Activated T-helper 2 cell treated with anti-CD3 and anti-CD28 coated beads, Interferon-gamma antibody, Interleukin-2, Interleukin-4, amounts not matched to agents 10 μg/mL and 5 μg/mL and 100 μg/mL, durations not matched to agents 14 hours and 24 hours and 36 hours (primary cell): ENCODE results near the gene TM7SF2. TPM values are rescaled to one million over a fixed set of nuclear protein-coding genes. Genes with fewer than 3 reads are reported as not detected.
A peak's percentile ranks its signal among the peaks of the same experiment; 100 is the strongest.

Experiments
- DNase-seq: peaks from one replicate; pipeline ENCODE4 v3.0.0; 2021; ENCODE audit warnings: low spot score
- H3K27ac Mint-ChIP-seq: one replicate; pipeline ENCODE4 v1.8.0; 2021; ENCODE audit warnings: mixed read lengths
- H3K27me3 Mint-ChIP-seq: one replicate; pipeline ENCODE4 v1.8.0; 2021; ENCODE audit warnings: low read depth, mixed read lengths
- H3K36me3 Mint-ChIP-seq: one replicate; pipeline ENCODE4 v1.8.0; 2021; ENCODE audit warnings: low read depth, mixed read lengths
- H3K4me1 Mint-ChIP-seq: one replicate; pipeline ENCODE4 v1.8.0; 2021; ENCODE audit warnings: low read depth, mixed read lengths
- H3K4me3 Mint-ChIP-seq: one replicate; pipeline ENCODE4 v1.8.0; 2021; ENCODE audit warnings: low read depth, mild to moderate bottlenecking, moderate library complexity, mixed read lengths
- H3K9me3 Mint-ChIP-seq: one replicate; pipeline ENCODE4 v1.8.0; 2021; ENCODE audit warnings: mixed read lengths
- intact Hi-C: fragments of 100-400 bp; cut with micrococcal nuclease; formaldehyde crosslinking; loops from one replicate; pipeline ENCODE4 v1.15.1; 2023
- total RNA-seq: library from RNA; stranded (reverse); gene quantifications from 2 replicates; pipeline ENCODE4 v1.2.3, GENCODE V29; 2022

Gene TM7SF2
- total RNA-seq, 1 donor from 2014 or later, result 36.9 TPM

DNA sequence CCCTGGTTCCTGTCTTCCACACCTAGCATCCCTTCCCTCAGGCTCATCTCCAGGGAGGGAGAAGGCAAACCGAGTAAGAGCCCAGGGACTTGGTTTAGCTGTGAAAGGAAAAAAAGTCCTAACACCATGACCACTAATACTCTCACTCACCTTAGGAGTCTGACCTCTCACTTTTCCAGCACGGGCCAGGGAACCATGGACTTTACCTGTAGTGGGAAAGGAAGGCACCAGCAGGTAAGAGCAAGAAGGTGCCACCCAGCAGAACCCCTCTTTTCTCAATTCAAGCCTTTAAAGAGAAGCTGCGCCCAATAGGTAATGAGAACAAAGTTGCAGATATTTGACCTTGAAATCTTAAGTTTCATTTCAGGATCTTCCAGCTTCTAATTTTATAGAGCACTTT, 9.2 kb downstream of the TM7SF2 start:
- H3K27me3 Mint-ChIP-seq, result no peaks in the 10 kb centered on the region
- no peaks in the 10 kb centered on the region for H3K9me3 Mint-ChIP-seq
- H3K36me3 Mint-ChIP-seq, result peaks cover 75% of the 10 kb centered on the region
- H3K4me1 Mint-ChIP-seq, result peaks cover 24% of the 10 kb centered on the region
- no peak for DNase-seq
- H3K27ac Mint-ChIP-seq, result peak overlapping the region; percentile 98
- intact Hi-C loops, result no loop called here
- peak overlapping the region; percentile 100 for H3K4me3 Mint-ChIP-seq

DNA sequence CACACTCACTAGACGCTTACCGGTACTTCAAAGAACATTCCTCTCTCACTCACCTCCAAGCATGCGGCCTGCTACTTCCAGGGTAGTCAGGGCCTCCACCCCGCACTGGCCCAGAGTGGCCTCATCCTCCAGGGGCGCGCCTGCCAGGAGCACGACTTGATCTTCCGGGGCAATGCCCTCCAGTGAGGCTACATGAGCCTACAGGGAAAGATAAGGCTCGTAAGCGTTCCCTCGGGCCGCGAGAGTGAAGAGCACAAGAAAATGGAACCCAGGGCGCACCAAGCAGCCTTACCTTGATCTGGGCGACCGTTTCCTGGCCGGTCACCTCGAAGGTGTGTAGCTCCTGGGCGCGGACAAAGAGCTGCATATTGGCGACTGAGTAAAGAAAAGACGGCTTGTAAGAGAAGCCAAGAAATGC, 9.8 kb downstream of the TM7SF2 start:
- peak; percentile 24 for DNase-seq
- H3K27me3 Mint-ChIP-seq, result no peaks in the 10 kb centered on the region
- peak overlapping the region; percentile 100 for H3K4me3 Mint-ChIP-seq
- peaks cover 24% of the 10 kb centered on the region for H3K4me1 Mint-ChIP-seq
- peaks cover 74% of the 10 kb centered on the region for H3K36me3 Mint-ChIP-seq
- no peaks in the 10 kb centered on the region for H3K9me3 Mint-ChIP-seq
- intact Hi-C loops, result no loop called here
- H3K27ac Mint-ChIP-seq, result peak overlapping the region; percentile 98

DNA sequence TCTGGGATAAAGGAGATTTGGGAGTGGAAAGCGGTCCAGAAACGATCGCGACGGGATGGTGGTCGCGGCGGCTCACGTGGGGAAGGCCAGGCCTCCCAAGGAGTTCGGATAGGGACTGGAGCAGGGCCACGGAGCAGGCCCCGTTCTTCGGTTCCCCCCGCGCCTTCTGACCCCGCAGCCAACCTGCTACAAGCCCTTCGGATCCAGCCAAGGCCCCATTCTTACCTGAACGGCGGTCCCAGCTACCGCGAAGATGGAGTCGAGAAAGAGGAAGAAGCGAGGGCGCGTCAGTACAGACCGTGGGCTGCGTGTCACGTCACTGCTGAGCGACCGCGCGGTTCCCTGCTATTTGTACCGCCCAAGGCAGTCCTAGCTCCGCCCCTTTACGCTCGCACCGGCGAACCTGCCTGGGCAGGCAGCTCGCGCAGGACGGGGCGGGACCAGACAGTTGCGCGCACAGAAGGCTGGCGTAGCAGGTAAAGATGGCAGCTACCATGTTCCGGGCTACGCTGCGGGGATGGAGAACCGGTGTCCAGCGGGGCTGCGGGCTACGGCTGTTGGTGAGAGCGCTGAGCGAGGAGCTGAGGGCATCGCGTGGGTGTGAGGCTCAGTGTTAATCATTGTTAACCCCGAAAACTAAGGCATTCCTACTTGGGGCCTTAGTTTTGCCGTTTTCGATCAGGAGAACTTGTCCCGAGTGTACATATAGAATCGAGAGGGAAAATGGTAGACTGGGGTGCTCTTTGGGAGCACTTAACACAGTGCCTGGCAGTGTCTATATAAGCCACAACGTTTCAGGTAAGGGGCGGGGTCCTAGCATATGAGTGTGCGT, 10.4 kb downstream of the TM7SF2 start, which contains the start of the genes FAU and MRPL49:
FAU (minus strand) TSS at position 270 of the 832 bp plus-strand sequence. CDS start 321 bp downstream, outside the sequence.
MRPL49 (plus strand) TSS at position 457 of the 832 bp plus-strand sequence; CDS start at position 483, 26 bp downstream.
- H3K36me3 Mint-ChIP-seq, result peaks cover 81% of the 10 kb centered on the region
- no peaks in the 10 kb centered on the region for H3K27me3 Mint-ChIP-seq
- DNase-seq, result peak; percentile 99
- H3K4me1 Mint-ChIP-seq, result peaks cover 24% of the 10 kb centered on the region
- peak within 1 kb of the TSS; percentile 98 for H3K27ac Mint-ChIP-seq
- H3K4me3 Mint-ChIP-seq, result peak within 1 kb of the TSS; percentile 100
- H3K9me3 Mint-ChIP-seq, result no peaks in the 10 kb centered on the region
- intact Hi-C loops, result loop anchor here (1.0 kb wide), 3 partner anchors 13 to 59 kb away; partner anchors contain the start of genes CAPN1, CDCA5 and ZFPL1

DNA sequence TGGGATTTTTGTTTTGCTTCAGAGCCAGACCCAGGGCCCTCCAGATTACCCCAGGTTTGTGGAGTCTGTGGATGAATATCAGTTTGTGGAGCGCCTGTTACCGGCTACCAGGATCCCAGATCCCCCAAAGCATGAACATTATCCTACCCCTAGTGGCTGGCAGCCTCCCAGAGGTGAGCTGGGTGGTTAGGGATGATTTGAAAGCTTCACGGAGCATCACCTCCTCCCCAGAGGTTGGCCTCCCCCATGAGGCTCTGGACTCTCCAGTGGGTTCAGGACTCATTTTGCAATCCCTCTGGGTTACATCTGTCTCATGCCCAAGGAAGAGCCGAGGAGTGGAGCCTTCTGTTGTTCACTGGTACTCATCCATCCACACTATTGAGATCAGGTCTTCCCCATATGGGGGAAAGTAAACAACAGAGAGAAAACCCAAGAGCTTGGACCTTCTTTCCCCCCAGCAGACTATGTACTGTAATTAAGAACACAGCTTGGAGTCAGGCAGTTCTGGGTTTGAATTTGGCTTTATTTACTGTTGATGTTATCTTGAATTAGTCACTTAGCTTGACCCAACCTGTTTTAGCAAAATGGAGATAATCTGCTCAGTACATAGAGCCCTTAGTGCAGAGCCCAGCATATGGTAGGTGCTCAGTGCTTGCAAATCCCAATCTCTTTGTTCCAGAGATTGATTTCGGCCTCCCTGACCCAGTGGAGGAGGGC, 13.0 kb downstream of the TM7SF2 start:
- H3K4me1 Mint-ChIP-seq, result peaks cover 15% of the 10 kb centered on the region
- no peak for DNase-seq
- no peaks in the 10 kb centered on the region for H3K27me3 Mint-ChIP-seq
- peak overlapping the region; percentile 28 for H3K27ac Mint-ChIP-seq
- intact Hi-C loops, result no loop called here
- H3K9me3 Mint-ChIP-seq, result no peaks in the 10 kb centered on the region
- peaks cover 76% of the 10 kb centered on the region for H3K36me3 Mint-ChIP-seq
- peak overlapping the region; percentile 60 for H3K4me3 Mint-ChIP-seq

DNA sequence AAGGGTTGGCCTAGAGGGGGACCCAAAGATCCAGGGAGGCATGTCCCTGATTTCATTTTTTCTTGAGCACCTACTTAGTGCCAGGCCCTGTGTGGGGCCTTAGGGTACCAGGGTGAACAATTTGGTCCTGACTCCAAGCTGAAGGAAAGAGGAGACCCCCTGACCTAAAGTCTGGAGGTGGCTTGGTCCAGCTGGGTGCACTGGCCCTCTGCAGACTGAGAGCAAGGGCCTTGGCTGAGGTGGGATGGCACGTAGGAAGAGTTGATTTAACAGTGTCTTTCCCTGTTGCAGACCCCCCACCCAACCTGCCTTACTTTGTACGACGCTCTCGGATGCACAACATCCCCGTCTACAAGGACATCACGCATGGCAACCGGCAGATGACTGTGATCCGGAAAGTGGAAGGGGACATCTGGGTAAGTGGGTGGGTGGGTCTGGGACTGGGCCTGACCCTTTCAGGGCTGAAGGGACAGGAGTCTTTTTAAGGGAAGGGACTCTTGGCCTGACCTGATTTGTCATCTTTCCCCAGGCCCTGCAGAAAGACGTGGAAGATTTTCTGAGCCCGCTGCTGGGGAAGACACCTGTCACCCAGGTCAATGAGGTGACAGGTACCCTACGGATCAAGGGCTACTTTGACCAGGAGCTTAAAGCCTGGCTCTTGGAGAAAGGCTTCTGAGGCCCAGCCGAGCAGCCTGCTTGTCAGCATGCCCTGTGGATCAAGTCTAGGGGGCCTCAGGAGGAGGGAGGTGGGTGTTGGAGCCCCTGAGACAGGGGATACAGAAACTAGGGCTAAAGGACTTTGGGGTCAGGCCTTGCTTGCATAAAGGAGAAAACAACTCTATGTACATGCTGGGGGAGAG, 13.8 kb downstream of the TM7SF2 start:
- H3K9me3 Mint-ChIP-seq, result no peaks in the 10 kb centered on the region
- intact Hi-C loops, result no loop called here
- H3K4me3 Mint-ChIP-seq, result no peak overlapping the region
- H3K36me3 Mint-ChIP-seq, result peaks cover 75% of the 10 kb centered on the region
- no peak for DNase-seq
- H3K27ac Mint-ChIP-seq, result no peak overlapping the region
- peaks cover 14% of the 10 kb centered on the region for H3K4me1 Mint-ChIP-seq
- H3K27me3 Mint-ChIP-seq, result no peaks in the 10 kb centered on the region

DNA sequence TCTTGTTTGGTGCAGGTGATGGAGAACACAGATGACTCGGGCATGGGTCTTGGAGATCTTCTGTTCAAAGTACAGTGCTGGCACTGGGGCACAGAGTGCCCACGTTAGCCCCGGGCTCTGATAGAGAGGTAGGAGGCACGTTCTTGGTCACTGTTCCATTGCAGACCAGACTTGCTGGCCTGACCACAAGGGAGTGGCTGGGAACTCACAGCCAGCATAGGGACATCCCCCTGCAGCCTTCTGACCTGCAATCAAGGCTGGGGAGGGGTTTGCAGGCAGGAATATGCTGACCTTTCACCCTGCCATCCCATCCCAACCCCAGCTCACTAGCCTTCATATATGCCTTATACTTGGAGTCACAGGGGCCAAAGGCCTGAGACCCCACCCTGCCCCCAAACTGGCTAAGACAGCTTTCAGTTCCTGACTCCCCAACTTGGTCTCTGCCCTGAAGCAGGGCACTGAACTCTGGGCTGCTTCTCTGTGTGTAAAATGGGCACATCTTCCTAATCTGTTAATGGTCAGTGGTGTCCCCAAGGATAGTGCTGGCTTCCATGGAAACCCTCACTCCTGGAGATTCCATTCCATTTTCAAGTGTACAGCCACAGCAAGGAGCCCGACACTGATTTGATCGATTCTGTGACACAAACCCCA, 15.1 kb downstream of the TM7SF2 start:
- no peaks in the 10 kb centered on the region for H3K9me3 Mint-ChIP-seq
- peaks cover 72% of the 10 kb centered on the region for H3K36me3 Mint-ChIP-seq
- H3K4me1 Mint-ChIP-seq, result peaks cover 8% of the 10 kb centered on the region
- H3K27ac Mint-ChIP-seq, result no peak overlapping the region
- no peaks in the 10 kb centered on the region for H3K27me3 Mint-ChIP-seq
- DNase-seq, result no peak
- H3K4me3 Mint-ChIP-seq, result no peak overlapping the region
- intact Hi-C loops, result no loop called here

DNA sequence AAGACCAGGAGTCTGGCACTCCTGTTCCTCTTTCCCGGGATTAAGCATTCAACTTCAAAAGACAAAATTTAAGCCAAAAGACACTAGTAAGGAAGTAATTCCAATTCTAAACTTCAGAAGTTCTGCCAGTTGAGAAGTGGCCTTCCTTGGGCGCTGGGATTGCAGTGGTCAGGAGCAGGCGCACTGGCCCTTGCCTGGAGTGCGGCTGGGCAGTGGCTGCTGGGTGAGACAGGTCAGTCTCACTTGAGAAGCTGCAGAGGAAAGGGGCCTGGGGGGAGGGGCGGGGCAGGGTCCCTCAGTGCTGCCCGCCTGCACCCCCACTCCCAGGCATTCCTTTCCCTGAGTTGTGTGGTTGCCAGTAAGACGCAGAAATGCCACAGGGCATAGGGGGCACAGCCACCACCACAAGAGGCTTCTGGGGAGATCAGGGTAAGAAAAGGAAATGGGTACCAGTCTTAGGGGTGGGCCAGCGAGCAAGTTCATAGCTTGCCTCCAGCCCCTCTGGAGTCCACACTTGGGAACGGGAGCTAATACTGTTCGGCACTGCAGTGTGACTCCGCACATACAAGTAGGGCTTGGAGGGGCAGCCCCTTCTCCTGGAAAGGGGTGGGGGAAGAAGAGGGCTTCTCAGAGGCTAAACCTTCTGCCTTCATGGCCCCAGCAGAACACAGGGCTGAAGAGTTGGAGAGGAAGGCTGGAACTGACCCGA, 16.0 kb downstream of the TM7SF2 start:
- H3K4me1 Mint-ChIP-seq, result peaks cover 8% of the 10 kb centered on the region
- H3K4me3 Mint-ChIP-seq, result no peak overlapping the region
- no peak for DNase-seq
- no peaks in the 10 kb centered on the region for H3K9me3 Mint-ChIP-seq
- no peak overlapping the region for H3K27ac Mint-ChIP-seq
- peaks cover 72% of the 10 kb centered on the region for H3K36me3 Mint-ChIP-seq
- H3K27me3 Mint-ChIP-seq, result no peaks in the 10 kb centered on the region
- intact Hi-C loops, result no loop called here

DNA sequence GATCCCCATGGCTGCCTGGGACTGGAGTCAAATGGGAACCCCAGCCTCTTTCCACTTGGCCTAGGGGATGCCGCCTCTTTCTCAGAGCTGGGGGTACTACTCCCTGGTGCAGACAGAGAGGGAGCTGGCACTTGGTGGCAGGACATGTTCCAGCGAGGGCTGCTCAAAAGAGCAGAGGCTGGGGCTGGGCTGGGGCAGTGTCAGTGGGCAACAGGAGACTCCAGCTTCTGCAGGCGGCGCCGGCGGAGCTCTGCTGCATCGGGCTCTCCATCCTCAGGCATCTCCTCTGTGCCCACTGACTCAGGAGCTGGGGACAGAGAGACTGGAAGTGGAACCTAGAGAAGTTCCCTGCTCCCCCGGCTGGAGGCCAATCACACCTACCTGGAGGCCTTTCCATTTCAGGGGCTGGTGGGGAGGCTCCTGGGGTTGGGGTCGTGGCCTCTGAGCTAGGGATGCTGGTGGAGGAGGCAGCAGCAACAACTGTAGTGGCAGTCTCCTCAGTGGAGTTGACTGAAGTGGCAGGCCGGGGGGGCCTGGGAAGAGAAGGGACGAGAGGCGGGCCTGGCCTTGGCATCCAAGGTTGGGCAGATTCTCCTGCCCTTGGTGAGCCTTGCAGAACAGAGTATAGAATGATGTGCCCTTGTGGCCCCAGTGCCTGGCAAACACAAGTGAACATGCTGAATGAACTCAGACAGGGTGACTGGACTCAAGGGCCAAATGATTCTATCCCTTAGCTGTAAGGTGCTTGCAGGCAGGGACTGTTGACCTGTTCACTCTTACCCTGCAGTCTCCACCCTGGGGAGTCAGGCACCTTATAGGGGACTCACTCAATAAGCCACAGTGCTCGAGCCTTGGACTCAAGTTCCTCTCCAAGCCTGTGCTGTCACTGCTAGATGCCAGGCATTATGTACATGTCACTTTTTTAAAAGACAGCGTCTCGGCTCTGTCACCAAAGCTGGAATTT, 16.8 kb downstream of the TM7SF2 start:
- intact Hi-C loops, result no loop called here
- H3K36me3 Mint-ChIP-seq, result peaks cover 79% of the 10 kb centered on the region
- H3K27ac Mint-ChIP-seq, result no peak overlapping the region
- no peak for DNase-seq
- no peaks in the 10 kb centered on the region for H3K9me3 Mint-ChIP-seq
- peaks cover 14% of the 10 kb centered on the region for H3K4me1 Mint-ChIP-seq
- no peaks in the 10 kb centered on the region for H3K27me3 Mint-ChIP-seq
- H3K4me3 Mint-ChIP-seq, result no peak overlapping the region

DNA sequence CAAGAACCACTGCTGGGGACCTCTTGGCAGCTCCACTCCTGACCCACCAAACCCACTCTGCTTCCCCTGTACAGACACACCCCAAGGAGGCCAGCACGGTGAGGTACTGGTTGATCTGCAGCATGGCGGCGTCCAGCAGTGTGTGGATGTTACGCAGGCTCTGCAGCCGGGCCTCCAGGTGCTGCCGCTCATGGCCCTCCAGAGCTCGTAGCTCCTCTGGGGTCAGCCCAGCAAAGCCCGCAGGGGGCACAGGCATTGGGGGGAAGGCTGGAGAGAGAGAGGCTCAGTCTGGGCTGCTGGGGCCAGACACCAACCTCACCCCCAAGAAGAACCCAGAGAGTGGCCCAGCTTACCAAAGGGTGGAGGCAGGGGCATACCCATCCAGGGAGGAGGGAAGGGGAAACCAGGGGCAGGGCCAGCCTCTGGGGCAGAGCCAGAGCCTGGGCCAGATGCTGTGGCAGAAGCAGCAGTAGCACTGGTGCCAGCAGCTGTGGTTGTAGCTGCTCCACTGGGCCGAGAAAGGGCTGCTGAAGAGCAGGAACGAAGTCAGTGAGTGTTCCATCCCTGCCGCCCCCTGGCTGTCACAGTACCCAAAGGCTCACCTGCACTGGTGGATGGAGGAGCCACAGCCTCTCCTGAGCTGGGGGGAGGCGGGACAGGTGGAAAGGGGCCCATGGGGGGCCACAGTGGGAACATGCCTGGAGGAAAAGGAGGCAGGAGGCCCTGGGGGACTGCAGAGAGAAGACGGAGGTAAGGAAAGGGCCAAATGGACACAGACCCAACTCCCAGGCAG, 18.2 kb downstream of the TM7SF2 start:
- no peak for DNase-seq
- no peak overlapping the region for H3K4me3 Mint-ChIP-seq
- no peaks in the 10 kb centered on the region for H3K9me3 Mint-ChIP-seq
- H3K36me3 Mint-ChIP-seq, result peaks cover 70% of the 10 kb centered on the region
- H3K27me3 Mint-ChIP-seq, result no peaks in the 10 kb centered on the region
- intact Hi-C loops, result loop anchor here (5.0 kb wide), 1 partner anchor 132 kb away; the partner anchor contains the start of gene POLA2
- H3K27ac Mint-ChIP-seq, result no peak overlapping the region
- H3K4me1 Mint-ChIP-seq, result peaks cover 13% of the 10 kb centered on the region

DNA sequence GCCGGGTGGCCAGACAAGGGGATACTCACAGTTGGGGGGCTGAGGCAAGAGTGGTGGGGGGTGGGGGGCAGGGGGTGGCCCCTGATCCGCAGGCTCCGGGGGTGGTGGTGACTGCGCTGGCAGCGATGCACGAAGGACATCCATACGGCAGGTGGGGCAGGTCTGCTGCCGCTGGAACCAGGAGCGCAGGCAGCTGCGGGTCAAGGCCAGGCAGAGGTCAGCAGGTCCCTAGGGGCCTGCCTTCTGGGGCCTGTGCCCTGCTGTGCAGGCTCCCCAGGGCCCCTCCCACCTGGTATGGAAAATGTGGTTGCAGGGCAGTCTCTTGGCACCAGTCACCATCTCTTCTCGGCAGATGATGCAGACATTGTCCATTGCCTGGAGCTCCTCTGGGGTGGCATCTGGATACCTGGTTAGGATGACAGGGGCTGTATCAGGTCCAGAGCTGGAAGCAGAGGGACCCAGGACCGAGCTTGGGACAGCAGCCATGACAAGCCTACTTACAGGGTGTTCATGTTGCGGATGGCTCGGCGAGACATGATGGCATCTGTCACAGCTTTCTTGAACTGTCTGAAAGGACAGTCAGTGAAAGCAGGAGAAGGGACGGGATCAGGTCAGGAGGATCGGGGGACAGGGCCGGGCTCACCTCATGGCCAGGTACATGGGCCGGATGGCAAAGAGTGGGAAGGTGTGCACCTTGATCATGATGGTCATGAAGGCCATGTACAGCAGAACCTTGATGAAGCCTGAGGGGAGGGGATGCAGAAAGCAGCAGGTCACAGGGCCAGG, 19.2 kb downstream of the TM7SF2 start:
- H3K27ac Mint-ChIP-seq, result no peak overlapping the region
- intact Hi-C loops, result loop anchor here (5.0 kb wide), 1 partner anchor 131 kb away; the partner anchor contains the start of gene POLA2
- H3K27me3 Mint-ChIP-seq, result no peaks in the 10 kb centered on the region
- H3K4me3 Mint-ChIP-seq, result no peak overlapping the region
- no peak for DNase-seq
- H3K4me1 Mint-ChIP-seq, result peaks cover 18% of the 10 kb centered on the region
- peaks cover 60% of the 10 kb centered on the region for H3K36me3 Mint-ChIP-seq
- H3K9me3 Mint-ChIP-seq, result no peaks in the 10 kb centered on the region
